ENCODE data around the gene TRMU.
A peak's percentile ranks its signal among the peaks of the same experiment; 100 is the strongest.

TRMU gene

GRCh38 chr22:46376908-46377524 is 41.5 kb downstream of the TRMU start:
- DNase-seq (ENCODE audit: low read depth), result no peak
- peaks cover 37% of the 10 kb centered on the region for H3K27me3 ChIP-seq (replicated peaks; ENCODE audit: control insufficient read depth, insufficient read depth, low read length)

GRCh38 chr22:46377525-46378425 is 42.3 kb downstream of the TRMU start:
- peak; percentile 38 for DNase-seq (ENCODE audit: low read depth)
- no peaks in the 10 kb centered on the region for H3K36me3 ChIP-seq (ENCODE audit: control insufficient read depth, insufficient read depth, low read length, severe bottlenecking)
- no peak overlapping the region for H3K4me3 ChIP-seq (ENCODE audit: low read length)
- no peak overlapping the region for H3K9ac ChIP-seq (ENCODE audit: low read length)
- no peaks in the 10 kb centered on the region for H3K4me1 ChIP-seq (ENCODE audit: control insufficient read depth, insufficient read depth, low read length)
- peaks cover 34% of the 10 kb centered on the region for H3K27me3 ChIP-seq (replicated peaks; ENCODE audit: control insufficient read depth, insufficient read depth, low read length)
- H3K9me3 ChIP-seq (ENCODE audit: control insufficient read depth, low read length), result peaks cover 9% of the 10 kb centered on the region

More at GRCh38 chr22:46376908-46377524, 41.5 kb downstream of the TRMU start:
- Histone ChIP-seq H3K9ac (ENCODE audit: low read length) (no peak overlapping the region), H3K36me3 (ENCODE audit: control insufficient read depth, insufficient read depth, low read length, severe bottlenecking) (no peaks in the 10 kb centered on the region), H3K4me1 (ENCODE audit: control insufficient read depth, insufficient read depth, low read length) (no peaks in the 10 kb centered on the region), H3K9me3 (ENCODE audit: control insufficient read depth, low read length) (peaks cover 9% of the 10 kb centered on the region), H3K4me3 (ENCODE audit: low read length) (no peak overlapping the region)

GRCh38 chr22:46378426-46379065 is 43.0 kb downstream of the TRMU start:
- no peak overlapping the region for H3K4me3 ChIP-seq (ENCODE audit: low read length)
- peaks cover 31% of the 10 kb centered on the region for H3K27me3 ChIP-seq (replicated peaks; ENCODE audit: control insufficient read depth, insufficient read depth, low read length)
- H3K36me3 ChIP-seq (ENCODE audit: control insufficient read depth, insufficient read depth, low read length, severe bottlenecking), result no peaks in the 10 kb centered on the region
- H3K9ac ChIP-seq (ENCODE audit: low read length), result no peak overlapping the region
- H3K9me3 ChIP-seq (ENCODE audit: control insufficient read depth, low read length), result peaks cover 9% of the 10 kb centered on the region
- no peaks in the 10 kb centered on the region for H3K4me1 ChIP-seq (ENCODE audit: control insufficient read depth, insufficient read depth, low read length)
- DNase-seq (ENCODE audit: low read depth), result no peak

GRCh38 chr22:46379066-46379930 is 43.8 kb downstream of the TRMU start:
- H3K27me3 ChIP-seq (replicated peaks; ENCODE audit: control insufficient read depth, insufficient read depth, low read length), result peaks cover 31% of the 10 kb centered on the region
- no peaks in the 10 kb centered on the region for H3K4me1 ChIP-seq (ENCODE audit: control insufficient read depth, insufficient read depth, low read length)
- H3K36me3 ChIP-seq (ENCODE audit: control insufficient read depth, insufficient read depth, low read length, severe bottlenecking), result no peaks in the 10 kb centered on the region
- peaks cover 9% of the 10 kb centered on the region for H3K9me3 ChIP-seq (ENCODE audit: control insufficient read depth, low read length)
- H3K9ac ChIP-seq (ENCODE audit: low read length), result no peak overlapping the region
- no peak overlapping the region for H3K4me3 ChIP-seq (ENCODE audit: low read length)
- no peak for DNase-seq (ENCODE audit: low read depth)

GRCh38 chr22:46380069-46380468 is 44.6 kb downstream of the TRMU start:
- H3K27me3 ChIP-seq (replicated peaks; ENCODE audit: control insufficient read depth, insufficient read depth, low read length), result peaks cover 28% of the 10 kb centered on the region
- H3K36me3 ChIP-seq (ENCODE audit: control insufficient read depth, insufficient read depth, low read length, severe bottlenecking), result no peaks in the 10 kb centered on the region
- peaks cover 9% of the 10 kb centered on the region for H3K9me3 ChIP-seq (ENCODE audit: control insufficient read depth, low read length)
- H3K4me3 ChIP-seq (ENCODE audit: low read length), result no peak overlapping the region
- no peaks in the 10 kb centered on the region for H3K4me1 ChIP-seq (ENCODE audit: control insufficient read depth, insufficient read depth, low read length)
- DNase-seq (ENCODE audit: low read depth), result no peak
- no peak overlapping the region for H3K9ac ChIP-seq (ENCODE audit: low read length)

- Histone ChIP-seq H3K4me3 (ENCODE audit: low read length) (no peak overlapping the region), H3K9me3 (ENCODE audit: control insufficient read depth, low read length) (peaks cover 9% of the 10 kb centered on the region), H3K9ac (ENCODE audit: low read length) (no peak overlapping the region), H3K27me3 (replicated peaks; ENCODE audit: control insufficient read depth, insufficient read depth, low read length) (peaks cover 28% of the 10 kb centered on the region), H3K36me3 (ENCODE audit: control insufficient read depth, insufficient read depth, low read length, severe bottlenecking) (no peaks in the 10 kb centered on the region), H3K4me1 (ENCODE audit: control insufficient read depth, insufficient read depth, low read length) (no peaks in the 10 kb centered on the region)
- DNase-seq (ENCODE audit: low read depth), result no peak
Observed at GRCh38 chr22:46380581-46380980, 45.1 kb downstream of the TRMU start.

GRCh38 chr22:46381142-46381541 is 45.6 kb downstream of the TRMU start:
- DNase-seq (ENCODE audit: low read depth), result no peak

GRCh38 chr22:46381731-46382130 is 46.2 kb downstream of the TRMU start:
- Histone ChIP-seq H3K36me3 (ENCODE audit: control insufficient read depth, insufficient read depth, low read length, severe bottlenecking) (no peaks in the 10 kb centered on the region), H3K4me1 (ENCODE audit: control insufficient read depth, insufficient read depth, low read length) (no peaks in the 10 kb centered on the region), H3K9ac (ENCODE audit: low read length) (no peak overlapping the region), H3K27me3 (replicated peaks; ENCODE audit: control insufficient read depth, insufficient read depth, low read length) (peaks cover 33% of the 10 kb centered on the region), H3K9me3 (ENCODE audit: control insufficient read depth, low read length) (no peaks in the 10 kb centered on the region), H3K4me3 (ENCODE audit: low read length) (no peak overlapping the region)
- DNase-seq (ENCODE audit: low read depth), result no peak

More at GRCh38 chr22:46381142-46381541, 45.6 kb downstream of the TRMU start:
- no peak overlapping the region for H3K9ac ChIP-seq (ENCODE audit: low read length)
- no peak overlapping the region for H3K4me3 ChIP-seq (ENCODE audit: low read length)
- no peaks in the 10 kb centered on the region for H3K36me3 ChIP-seq (ENCODE audit: control insufficient read depth, insufficient read depth, low read length, severe bottlenecking)
- H3K4me1 ChIP-seq (ENCODE audit: control insufficient read depth, insufficient read depth, low read length), result no peaks in the 10 kb centered on the region
- H3K27me3 ChIP-seq (replicated peaks; ENCODE audit: control insufficient read depth, insufficient read depth, low read length), result peaks cover 29% of the 10 kb centered on the region
- H3K9me3 ChIP-seq (ENCODE audit: control insufficient read depth, low read length), result peaks cover 6% of the 10 kb centered on the region

- Histone ChIP-seq H3K4me1 (ENCODE audit: control insufficient read depth, insufficient read depth, low read length) (no peaks in the 10 kb centered on the region), H3K36me3 (ENCODE audit: control insufficient read depth, insufficient read depth, low read length, severe bottlenecking) (no peaks in the 10 kb centered on the region), H3K4me3 (ENCODE audit: low read length) (no peak overlapping the region), H3K27me3 (replicated peaks; ENCODE audit: control insufficient read depth, insufficient read depth, low read length) (peaks cover 33% of the 10 kb centered on the region), H3K9me3 (ENCODE audit: control insufficient read depth, low read length) (no peaks in the 10 kb centered on the region), H3K9ac (ENCODE audit: low read length) (no peak overlapping the region)
- no peak for DNase-seq (ENCODE audit: low read depth)
Observed at GRCh38 chr22:46382524-46382923, 47.0 kb downstream of the TRMU start.

GRCh38 chr22:46386312-46386711 is 50.8 kb downstream of the TRMU start:
- Histone ChIP-seq H3K4me1 (ENCODE audit: control insufficient read depth, insufficient read depth, low read length) (peaks cover 7% of the 10 kb centered on the region), H3K27me3 (replicated peaks; ENCODE audit: control insufficient read depth, insufficient read depth, low read length) (peaks cover 17% of the 10 kb centered on the region), H3K9me3 (ENCODE audit: control insufficient read depth, low read length) (no peaks in the 10 kb centered on the region), H3K9ac (ENCODE audit: low read length) (no peak overlapping the region), H3K36me3 (ENCODE audit: control insufficient read depth, insufficient read depth, low read length, severe bottlenecking) (no peaks in the 10 kb centered on the region), H3K4me3 (ENCODE audit: low read length) (no peak overlapping the region)
- no peak for DNase-seq (ENCODE audit: low read depth)
